SK-N-MC (cell line): ENCODE results near the gene SCN1B.
"Not testable (repeated sequence)": the region's sequence is repeated elsewhere in the genome, so short reads cannot be mapped to it uniquely, and the experiment has no call there.

Experiments used
- DNase-seq: peaks from one replicate; pipeline ENCODE4 v3.0.0-alpha.2; 2011; ENCODE audit warnings: low read depth, low spot score
- H3K27ac ChIP-seq: fragments of 200-600 bp; sonication (generic); 2 replicates; pipeline ENCODE4 v1.5.1; 2016; ENCODE audit warnings: mixed run types
- H3K36me3 ChIP-seq: fragments of 200-600 bp; sonication (generic); 2 replicates; pipeline ENCODE4 v1.6.1; 2017; ENCODE audit warnings: antibody characterized with exemption, low read length, mixed read lengths; ENCODE audit not compliant: insufficient read depth
- H3K4me3 ChIP-seq: fragments of 200-600 bp; sonication (generic); 2 replicates; pipeline ENCODE4 v1.5.1; 2016
- H3K9ac ChIP-seq: fragments of 200-600 bp; sonication (generic); 2 replicates; pipeline ENCODE4 v1.8.0; 2017; ENCODE audit warnings: mixed run types, mixed read lengths; ENCODE audit not compliant: insufficient read length
- H3K9me3 ChIP-seq: fragments of 200-600 bp; sonication (generic); 2 replicates; pipeline ENCODE4 v1.6.1; 2017; ENCODE audit warnings: low read depth, mild to moderate bottlenecking, antibody characterized with exemption, low read length, moderate library complexity, mixed read lengths
- EZH2 ChIP-seq: fragments of 200-600 bp; sonication (generic); IDR thresholded peaks from one replicate; pipeline ENCODE4 v1.6.1; 2017; ENCODE audit warnings: antibody characterized with exemption
- FOXP2 ChIP-seq: optimal IDR thresholded peaks from 2 replicates; pipeline ENCODE3; 2011; ENCODE audit warnings: mild to moderate bottlenecking, moderate library complexity; ENCODE audit not compliant: insufficient read depth; ENCODE audit errors: extremely low read length, control extremely low read depth
- POLR2AphosphoS5 ChIP-seq: IDR thresholded peaks from 2 replicates; pipeline ENCODE4 v1.6.1; 2012; ENCODE audit warnings: mild to moderate bottlenecking, low read depth, low read length, borderline replicate concordance

SCN1B gene

DNA sequence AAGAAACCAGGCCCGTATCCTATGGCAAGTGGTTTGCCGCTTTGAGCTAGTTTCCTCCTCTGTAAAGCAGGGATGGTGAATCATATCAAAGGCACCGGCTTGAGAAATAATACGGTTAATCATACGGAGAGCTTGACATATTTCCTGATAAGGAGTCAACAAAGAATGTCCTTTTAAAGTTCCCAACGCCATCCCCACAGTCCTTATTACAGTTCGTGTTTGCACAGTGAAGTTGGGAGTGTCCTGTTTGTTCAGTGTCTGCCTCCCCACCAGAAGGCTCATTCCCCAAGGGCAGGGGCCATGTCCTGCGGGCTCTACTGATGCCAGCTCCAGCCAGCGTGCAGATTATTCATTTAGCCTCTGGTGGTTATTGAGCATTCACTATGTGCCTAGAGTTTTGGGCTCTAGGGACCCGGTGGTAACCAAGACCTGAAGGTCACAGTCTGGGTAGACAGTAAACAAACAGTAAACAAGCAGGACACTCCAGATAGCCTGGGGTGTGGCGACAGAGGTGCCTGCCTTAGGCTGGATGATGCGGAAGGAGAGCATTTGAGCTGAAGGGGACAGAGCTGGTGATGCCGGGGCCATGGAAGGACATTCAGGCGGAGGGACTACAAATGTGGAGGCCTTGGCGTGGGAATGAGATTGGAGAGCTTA is 23.8 kb upstream of the SCN1B start:
- H3K9ac ChIP-seq: no peak overlapping the region
- DNase-seq: no peak
- no peaks in the 10 kb centered on the region for H3K9me3 ChIP-seq
- no peak for TF ChIP-seq EZH2
- TF ChIP-seq POLR2AphosphoS5: no peak; the same call in 1 of the 2 replicates
- TF ChIP-seq FOXP2: no peak
- H3K4me3 ChIP-seq: no peak overlapping the region
- H3K36me3 ChIP-seq: peaks cover 21% of the 10 kb centered on the region; the same call in 1 of the 2 replicates
- H3K27ac ChIP-seq: no peak overlapping the region

- no peak for DNase-seq
- peaks cover 23% of the 10 kb centered on the region; the same call in 1 of the 2 replicates for H3K36me3 ChIP-seq
- H3K4me3 ChIP-seq: no peak overlapping the region
- H3K9me3 ChIP-seq: no peaks in the 10 kb centered on the region
- no peak overlapping the region for H3K27ac ChIP-seq
- TF ChIP-seq POLR2AphosphoS5 (peak; percentile 17; the same call in 1 of the 2 replicates), EZH2 (no peak), FOXP2 (no peak)
- no peak overlapping the region for H3K9ac ChIP-seq
Observed at GRCh38 chr19:35006999-35007365, 23.3 kb upstream of the SCN1B start.

GRCh38 chr19:35007427-35007826 is 22.8 kb upstream of the SCN1B start:
- not testable (repeated sequence) for H3K9me3 ChIP-seq, H3K9ac ChIP-seq, H3K4me3 ChIP-seq, H3K27ac ChIP-seq, DNase-seq
- peaks cover 25% of the 10 kb centered on the region; the same call in 1 of the 2 replicates for H3K36me3 ChIP-seq

- H3K9ac ChIP-seq: no peak overlapping the region
- peaks cover 25% of the 10 kb centered on the region; the same call in 1 of the 2 replicates for H3K36me3 ChIP-seq
- no peak for DNase-seq
- no peaks in the 10 kb centered on the region for H3K9me3 ChIP-seq
- TF ChIP-seq POLR2AphosphoS5: no peak
- TF ChIP-seq EZH2: no peak
- no peak for TF ChIP-seq FOXP2
- H3K4me3 ChIP-seq: no peak overlapping the region
- H3K27ac ChIP-seq: no peak overlapping the region
Observed at GRCh38 chr19:35008891-35009341, 21.4 kb upstream of the SCN1B start.

DNA sequence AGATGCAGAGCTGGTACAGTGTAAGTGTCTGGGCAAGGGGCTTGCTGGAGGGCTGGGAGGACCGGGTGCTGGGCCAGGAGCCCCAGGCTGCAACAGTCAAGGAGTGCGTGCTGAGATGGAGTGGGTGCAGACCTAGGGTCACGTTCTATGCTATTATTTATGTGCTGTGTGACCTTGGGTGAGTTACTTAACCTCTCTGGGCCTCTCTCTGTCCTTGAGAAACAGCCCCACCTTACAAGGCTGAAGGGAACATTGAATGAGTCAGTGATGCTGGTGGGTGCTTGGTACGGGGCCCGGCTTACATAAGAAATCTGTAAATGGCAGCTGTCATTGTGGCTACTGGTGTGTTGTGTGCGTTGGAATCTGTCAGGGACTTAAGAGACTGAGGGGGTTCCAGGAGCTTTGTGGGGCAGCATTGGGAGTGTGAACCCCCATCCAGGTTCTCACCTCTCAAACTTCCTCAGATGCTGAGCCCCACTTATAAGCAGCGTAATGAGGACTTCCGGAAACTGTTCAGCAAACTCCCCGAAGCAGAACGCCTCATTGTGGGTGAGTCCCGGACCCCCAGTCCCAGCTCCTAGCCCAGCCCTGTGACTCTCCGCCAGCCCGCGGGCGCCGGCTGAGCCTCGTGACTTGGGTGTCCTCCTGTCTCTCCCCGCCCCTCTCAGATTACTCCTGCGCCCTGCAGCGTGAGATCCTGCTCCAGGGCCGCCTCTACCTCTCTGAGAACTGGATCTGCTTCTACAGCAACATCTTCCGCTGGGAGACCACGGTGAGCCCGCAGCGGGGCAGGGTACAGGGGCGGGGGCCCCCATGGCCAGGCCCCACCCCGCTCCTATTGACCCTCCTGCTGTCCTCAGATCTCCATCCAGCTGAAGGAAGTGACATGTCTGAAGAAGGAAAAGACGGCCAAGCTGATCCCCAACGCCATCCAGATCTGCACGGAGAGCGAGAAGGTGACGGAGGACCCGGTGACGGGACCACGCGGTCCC is 20.6 kb upstream of the SCN1B start:
- Histone ChIP-seq H3K27ac (no peak overlapping the region), H3K4me3 (no peak overlapping the region), H3K9me3 (no peaks in the 10 kb centered on the region), H3K36me3 (peaks cover 25% of the 10 kb centered on the region; the same call in 1 of the 2 replicates), H3K9ac (no peak overlapping the region)
- no peak for TF ChIP-seq FOXP2
- TF ChIP-seq POLR2AphosphoS5: no peak
- TF ChIP-seq EZH2: no peak
- no peak for DNase-seq

GRCh38 chr19:35011091-35011689 is 19.1 kb upstream of the SCN1B start:
- DNase-seq: no peak
- Histone ChIP-seq H3K4me3 (no peak overlapping the region), H3K36me3 (peaks cover 34% of the 10 kb centered on the region; the same call in 1 of the 2 replicates), H3K9me3 (no peaks in the 10 kb centered on the region), H3K27ac (no peak overlapping the region), H3K9ac (no peak overlapping the region)
- TF ChIP-seq POLR2AphosphoS5: no peak; the same call in 1 of the 2 replicates

DNA sequence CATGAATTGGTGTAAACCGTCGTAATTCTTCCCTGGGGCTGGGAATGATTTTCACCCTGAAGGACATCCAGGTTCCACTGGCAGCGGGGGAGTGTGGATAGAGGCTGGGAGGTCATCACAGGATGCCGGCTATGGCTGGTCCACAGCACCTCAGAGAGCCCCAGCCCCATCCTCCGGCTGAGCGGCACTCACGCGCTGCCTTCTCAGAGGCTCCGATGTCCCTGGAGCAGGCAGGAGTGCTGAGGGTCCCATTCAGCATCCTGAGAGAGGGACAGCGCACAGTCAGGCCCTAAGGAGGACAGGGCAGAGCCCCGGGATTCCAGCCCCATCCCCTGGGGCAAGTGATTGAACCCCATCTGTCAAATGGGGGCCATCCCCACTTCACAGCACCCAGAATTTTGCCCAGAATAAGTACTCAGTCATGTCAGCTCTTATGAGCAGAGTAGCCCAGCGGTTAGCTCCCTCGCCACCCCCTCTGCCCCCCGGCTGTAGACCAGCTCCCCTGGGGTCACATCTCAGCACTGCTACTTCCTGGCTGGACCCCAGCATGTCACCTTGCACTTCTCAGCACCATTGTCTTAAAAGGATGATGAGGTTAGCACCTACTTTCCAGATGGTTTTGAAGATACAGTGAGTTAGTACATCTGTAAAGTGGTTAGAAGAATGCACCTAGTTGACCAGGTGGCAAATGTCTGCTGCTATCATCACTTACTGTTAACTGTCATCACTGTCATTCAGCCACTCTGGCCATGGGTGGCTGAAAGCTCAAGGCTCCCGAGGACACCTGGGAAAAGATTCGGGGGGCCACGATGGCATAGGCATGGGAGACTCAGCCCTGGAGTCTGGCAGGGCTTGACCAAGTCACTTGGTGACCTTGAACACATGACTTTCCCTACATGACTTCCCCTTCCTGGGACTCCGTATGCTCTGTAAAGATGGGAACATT is 18.3 kb upstream of the SCN1B start:
- Histone ChIP-seq H3K4me3 (no peak overlapping the region), H3K9me3 (no peaks in the 10 kb centered on the region), H3K36me3 (peaks cover 34% of the 10 kb centered on the region; the same call in 1 of the 2 replicates), H3K9ac (no peak overlapping the region), H3K27ac (no peak overlapping the region)
- no peak for DNase-seq
- TF ChIP-seq FOXP2 (no peak), POLR2AphosphoS5 (no peak), EZH2 (no peak)

DNA sequence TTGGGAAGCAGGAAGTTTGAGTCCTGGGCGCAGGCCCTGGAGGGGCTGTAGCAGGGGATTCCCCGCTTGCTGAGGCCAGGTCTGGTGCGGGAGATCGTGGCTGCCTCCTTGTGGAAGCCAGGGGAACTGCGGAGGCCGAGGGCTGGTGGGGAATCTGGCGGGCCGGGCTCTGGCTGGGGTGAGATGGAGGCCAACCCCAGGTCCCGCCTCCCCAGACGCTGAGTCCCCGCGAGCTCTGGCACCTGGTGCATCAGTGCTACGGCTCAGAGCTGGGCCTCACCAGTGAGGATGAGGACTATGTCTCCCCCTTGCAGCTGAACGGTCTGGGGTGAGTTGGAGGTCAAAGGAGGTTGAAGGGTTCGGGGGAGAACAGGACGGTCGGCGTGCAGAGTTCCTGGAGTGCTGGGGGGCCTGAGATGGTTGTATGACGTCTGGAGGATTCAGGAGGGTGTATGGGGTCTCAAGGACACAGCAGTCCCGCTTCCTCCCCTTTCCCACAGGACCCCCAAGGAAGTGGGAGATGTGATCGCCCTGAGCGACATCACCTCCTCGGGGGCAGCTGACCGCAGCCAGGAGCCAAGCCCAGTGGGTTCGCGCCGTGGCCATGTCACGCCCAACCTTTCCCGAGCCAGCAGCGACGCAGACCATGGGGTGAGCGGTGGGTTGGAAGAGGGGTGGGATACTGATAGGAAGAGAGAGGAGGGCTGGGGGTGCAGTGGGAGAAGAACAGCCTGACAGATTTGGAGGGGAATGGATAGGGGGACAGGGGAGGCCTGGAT is 17.0 kb upstream of the SCN1B start:
- no peak; the same call in 1 of the 2 replicates for TF ChIP-seq POLR2AphosphoS5
- TF ChIP-seq EZH2: no peak
- no peak for TF ChIP-seq FOXP2
- DNase-seq: no peak
- Histone ChIP-seq H3K9me3 (no peaks in the 10 kb centered on the region), H3K36me3 (peaks cover 40% of the 10 kb centered on the region; the same call in 1 of the 2 replicates), H3K9ac (no peak overlapping the region), H3K4me3 (no peak overlapping the region), H3K27ac (no peak overlapping the region)
